Choroid plexus epithelial cell (primary cell): ENCODE results near the gene MED27.

Experiments used
- DNase-seq: peaks from one replicate; pipeline ENCODE4 v3.0.0-alpha.2; 2010; ENCODE audit warnings: low read depth
- H3K4me3 ChIP-seq: 2 replicates; pipeline ENCODE4 v1.5.1; 2011; ENCODE audit warnings: low read depth, mild to moderate bottlenecking, control low read depth, low read length, moderate library complexity
- TF ChIP-seq, protein P1 (sequence below): conservative IDR thresholded peaks from 2 replicates; pipeline ENCODE4 v1.5.1; 2011; ENCODE audit warnings: low read depth, mild to moderate bottlenecking, control low read depth, inconsistent platforms, low read length, moderate library complexity

Gene MED27

DNA sequence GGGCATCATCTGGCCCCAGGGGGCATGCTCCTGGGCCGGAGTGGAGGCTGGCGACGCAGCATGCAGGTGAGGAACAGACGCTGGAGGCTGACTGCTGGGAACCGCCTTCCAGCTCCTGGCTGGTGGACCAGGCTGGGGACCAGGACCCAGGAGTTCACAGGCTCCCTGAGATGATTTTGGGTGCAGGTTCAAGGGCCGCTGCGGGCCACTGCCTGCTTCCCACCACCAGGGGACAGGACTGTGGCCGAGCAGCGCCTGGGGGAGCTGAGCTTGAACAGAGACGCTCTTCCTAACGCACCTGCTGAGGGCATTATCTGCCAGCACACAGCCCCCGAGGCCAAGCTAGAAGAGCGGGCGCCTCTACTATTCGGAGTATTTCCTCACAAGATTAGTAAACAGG is 207.7 kb downstream of the MED27 start:
- H3K4me3 ChIP-seq: no peak overlapping the region
- TF ChIP-seq, protein P1, sequence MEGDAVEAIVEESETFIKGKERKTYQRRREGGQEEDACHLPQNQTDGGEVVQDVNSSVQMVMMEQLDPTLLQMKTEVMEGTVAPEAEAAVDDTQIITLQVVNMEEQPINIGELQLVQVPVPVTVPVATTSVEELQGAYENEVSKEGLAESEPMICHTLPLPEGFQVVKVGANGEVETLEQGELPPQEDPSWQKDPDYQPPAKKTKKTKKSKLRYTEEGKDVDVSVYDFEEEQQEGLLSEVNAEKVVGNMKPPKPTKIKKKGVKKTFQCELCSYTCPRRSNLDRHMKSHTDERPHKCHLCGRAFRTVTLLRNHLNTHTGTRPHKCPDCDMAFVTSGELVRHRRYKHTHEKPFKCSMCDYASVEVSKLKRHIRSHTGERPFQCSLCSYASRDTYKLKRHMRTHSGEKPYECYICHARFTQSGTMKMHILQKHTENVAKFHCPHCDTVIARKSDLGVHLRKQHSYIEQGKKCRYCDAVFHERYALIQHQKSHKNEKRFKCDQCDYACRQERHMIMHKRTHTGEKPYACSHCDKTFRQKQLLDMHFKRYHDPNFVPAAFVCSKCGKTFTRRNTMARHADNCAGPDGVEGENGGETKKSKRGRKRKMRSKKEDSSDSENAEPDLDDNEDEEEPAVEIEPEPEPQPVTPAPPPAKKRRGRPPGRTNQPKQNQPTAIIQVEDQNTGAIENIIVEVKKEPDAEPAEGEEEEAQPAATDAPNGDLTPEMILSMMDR: peak; percentile 45
- DNase-seq: no peak

DNA sequence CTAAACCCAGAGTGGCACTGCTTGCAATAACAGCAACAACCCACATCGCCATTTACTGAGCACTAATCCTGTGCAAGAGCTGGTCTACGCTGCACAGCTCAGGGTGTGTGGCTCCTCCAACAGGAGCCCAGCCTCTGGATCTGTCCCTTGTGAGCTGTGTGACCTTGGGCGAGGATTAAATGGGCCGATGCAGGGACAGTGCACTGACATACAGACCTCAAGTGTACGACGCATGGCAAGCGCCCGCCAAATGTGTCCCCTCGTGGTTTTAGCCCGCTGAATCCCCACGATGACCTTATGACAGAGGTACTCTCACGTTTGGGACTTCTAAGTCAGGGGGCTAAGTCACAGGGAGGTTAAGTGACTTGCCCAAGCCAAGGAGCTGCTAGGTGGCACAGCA is 209.5 kb downstream of the MED27 start:
- DNase-seq: no peak
- TF ChIP-seq, protein P1: no peak
- no peak overlapping the region for H3K4me3 ChIP-seq

- TF ChIP-seq, protein P1: no peak
- DNase-seq: no peak
- H3K4me3 ChIP-seq: no peak overlapping the region
Measured at GRCh38 chr9:131869348-131869747, 210.3 kb downstream of the MED27 start.

DNA sequence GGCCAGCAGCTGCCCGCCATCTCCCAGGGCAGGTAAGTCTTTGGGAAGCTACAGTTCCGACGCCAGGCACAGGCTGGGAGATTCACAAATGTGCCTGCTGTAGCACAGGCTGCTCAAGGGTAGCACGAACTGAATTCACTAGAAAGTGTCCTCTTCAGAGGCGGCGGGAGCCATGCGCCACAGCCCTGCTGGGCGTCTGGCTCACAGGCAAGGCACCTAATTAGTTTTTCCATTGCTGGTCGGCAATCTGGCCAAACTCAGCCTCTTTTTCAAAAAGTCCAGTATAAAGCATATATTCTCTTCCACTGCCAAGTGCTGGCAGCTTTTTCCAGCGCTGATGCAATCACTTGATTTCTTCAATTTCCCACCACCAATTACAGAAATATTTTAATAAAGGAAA is 210.9 kb downstream of the MED27 start:
- no peak overlapping the region for H3K4me3 ChIP-seq
- DNase-seq: no peak
- TF ChIP-seq, protein P1: no peak

DNA sequence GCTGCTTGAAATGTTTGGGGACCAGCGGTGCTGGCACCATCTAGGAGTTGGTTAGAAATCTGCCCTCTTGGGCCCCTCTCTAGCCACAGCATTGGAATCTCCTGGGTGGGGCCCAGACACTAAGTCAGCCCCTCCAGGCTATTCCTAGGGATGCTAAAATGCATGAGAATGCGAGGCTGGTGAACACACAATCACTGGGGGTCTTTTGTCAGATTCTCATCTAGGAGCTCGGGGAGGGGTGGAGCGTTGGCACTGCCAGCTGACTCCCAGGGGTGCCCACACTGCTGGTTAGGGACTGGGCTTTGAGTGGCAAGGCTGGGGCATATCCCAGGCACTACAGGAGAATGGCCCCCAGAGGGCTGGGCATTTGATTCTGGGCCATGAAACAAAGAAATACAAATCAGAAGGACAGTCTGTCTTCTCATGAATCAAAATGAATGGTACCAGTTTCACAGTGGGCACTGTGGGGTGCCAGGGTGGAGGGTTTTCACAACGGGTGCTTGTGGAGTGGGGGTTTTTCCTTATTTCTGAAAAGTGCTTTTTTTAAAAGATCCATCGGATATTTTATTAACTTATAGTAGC is 212.0 kb downstream of the MED27 start:
- no peak overlapping the region for H3K4me3 ChIP-seq
- TF ChIP-seq, protein P1: no peak
- no peak for DNase-seq

GRCh38 chr9:131865446-131866195 is 214.0 kb downstream of the MED27 start:
- DNase-seq: no peak
- TF ChIP-seq, protein P1: no peak
- H3K4me3 ChIP-seq: no peak overlapping the region

DNA sequence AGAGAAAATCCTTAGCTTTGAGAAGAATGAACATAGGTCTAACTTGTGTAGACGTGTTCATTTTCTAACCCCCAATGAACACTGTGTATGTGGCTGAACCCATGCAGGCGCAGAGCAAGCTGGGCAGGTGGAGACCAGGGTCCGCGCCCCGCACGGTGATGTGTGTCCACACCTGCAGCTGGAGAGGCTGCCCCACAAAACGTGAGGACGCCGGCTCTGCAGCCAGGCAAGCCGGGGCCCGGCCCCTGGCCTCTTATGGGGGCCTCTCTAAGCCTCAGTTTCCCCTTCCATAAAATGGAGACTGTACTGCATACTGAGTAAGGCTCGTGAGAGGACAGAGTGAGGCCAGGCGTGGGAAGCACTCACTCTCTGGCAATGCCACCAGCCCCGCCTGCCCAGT is 215.1 kb downstream of the MED27 start:
- DNase-seq: no peak
- TF ChIP-seq, protein P1: no peak
- no peak overlapping the region for H3K4me3 ChIP-seq
